ENCODE measurements around the gene TSHZ1.

The TSHZ1 gene

GRCh38 chr18:75262511-75262910 lies 51.9 kb downstream of the TSHZ1 start:
- no peak for TF ChIP-seq CTCF (conservative IDR thresholded peaks at IDR 0.05)
- no peak for TF ChIP-seq ZFX (IDR thresholded peaks at IDR 0.05)
- no peak overlapping the region for H3K27ac ChIP-seq

GRCh38 chr18:75264195-75264594 lies 53.6 kb downstream of the TSHZ1 start:
- no peak for TF ChIP-seq CTCF (conservative IDR thresholded peaks at IDR 0.05)
- TF ChIP-seq ZFX (IDR thresholded peaks at IDR 0.05): no peak
- H3K27ac ChIP-seq: no peak overlapping the region

- TF ChIP-seq CTCF (conservative IDR thresholded peaks at IDR 0.05): no peak
- TF ChIP-seq ZFX (IDR thresholded peaks at IDR 0.05): no peak
- H3K27ac ChIP-seq: no peak overlapping the region
These were observed 54.5 kb downstream of the TSHZ1 start for GRCh38 chr18:75264926-75265597.

GRCh38 chr18:75265872-75266271 lies 55.3 kb downstream of the TSHZ1 start:
- H3K27ac ChIP-seq: no peak overlapping the region
- no peak for TF ChIP-seq ZFX (IDR thresholded peaks at IDR 0.05)
- TF ChIP-seq CTCF (conservative IDR thresholded peaks at IDR 0.05): no peak

- TF ChIP-seq CTCF (conservative IDR thresholded peaks at IDR 0.05) (no peak), ZFX (IDR thresholded peaks at IDR 0.05) (no peak)
- H3K27ac ChIP-seq: no peak overlapping the region
These were observed 57.2 kb downstream of the TSHZ1 start for GRCh38 chr18:75267643-75268363.

- H3K27ac ChIP-seq: no peak overlapping the region
- no peak for TF ChIP-seq CTCF (conservative IDR thresholded peaks at IDR 0.05)
- no peak for TF ChIP-seq ZFX (IDR thresholded peaks at IDR 0.05)
These were observed 57.7 kb downstream of the TSHZ1 start for GRCh38 chr18:75268364-75268646.

GRCh38 chr18:75269124-75269680 lies 58.6 kb downstream of the TSHZ1 start:
- no peak overlapping the region for H3K27ac ChIP-seq
- TF ChIP-seq CTCF (conservative IDR thresholded peaks at IDR 0.05): no peak
- no peak for TF ChIP-seq ZFX (IDR thresholded peaks at IDR 0.05)
